Adrenal gland (tissue), 12 donors: ENCODE results near the gene ZNF831. TPM values are rescaled to one million over a fixed set of nuclear protein-coding genes. Genes with fewer than 3 reads are reported as not detected.

Source experiments
- DNase-seq, 7 donors: peaks; one replicate each; pipeline ENCODE4 v3.0.0-alpha.2; 2019 to 2020
- H3K27ac ChIP-seq, 5 donors: fragments of 200-600 bp; sonication (generic) in 4 of 5; 1 replicate in 3 of 5; 2 replicates in 2 of 5; pipeline versions ENCODE4 v1.5.1 to v1.8.0; 2016 to 2020; ENCODE audit warnings: mild to moderate bottlenecking in 1 of 5
- H3K27me3 ChIP-seq: fragments of 200-600 bp; 2 replicates; pipeline ENCODE4 v1.8.0; 2021
- H3K36me3 ChIP-seq, 2 donors: fragments of 200-600 bp; replicated peaks in 1 of 2; 1 replicate in 1 of 2; 2 replicates in 1 of 2; pipeline versions ENCODE4 v1.5.1 to v1.8.0; 2018 to 2022
- H3K4me1 ChIP-seq, 2 donors: fragments of 200-600 bp; replicated peaks in 1 of 2; 1 replicate in 1 of 2; 2 replicates in 1 of 2; pipeline versions ENCODE4 v1.5.1 to v1.8.0; 2018 to 2021
- H3K4me3 ChIP-seq, 4 donors: fragments of 200-600 bp; sonication (generic) in 3 of 4; one replicate each; pipeline ENCODE4 v1.5.1; 2016 to 2018
- H3K9me3 ChIP-seq, 3 donors: fragments of 200-600 bp; sonication (generic) in 1 of 3; replicated peaks in 1 of 3; 1 replicate in 2 of 3; 2 replicates in 1 of 3; pipeline versions ENCODE4 v1.5.1 to v1.8.0; 2016 to 2021
- POLR2A ChIP-seq, 2 donors: fragments of 450-650 bp; IDR thresholded peaks; one replicate each; pipeline ENCODE4 v1.6.1; 2017; ENCODE audit warnings: antibody characterized with exemption in 2 of 2, mild to moderate bottlenecking in 2 of 2, moderate library complexity in 1 of 2
- WGBS, 4 donors: extraction: QIAGEN DNeasy Blood & Tissue Kit in 2 of 4; methylation state at CpG; one replicate each; pipeline versions ENCODE4 v1.1.5 to v1.1.7; 2013 to 2017; 5-methylcytosine and 5-hydroxymethylcytosine counted together
- intact Hi-C, 2 donors: fragments of 100-400 bp; cut with DNase I; formaldehyde crosslinking; loops; one replicate each; pipeline versions ENCODE4 v1.14.1 to v1.15.0; 2022 to 2023
- polyA plus RNA-seq, 3 donors: library from polyadenylated mRNA; stranded (reverse); fragments of 200-250 nt in 2 of 3; fragments of 350-450 nt in 1 of 3; fragmentation: Illumina TruSeq in 1 of 3; extraction: RNeasy Lipid Tissue Mini Kit (QIAGEN cat#74804) in 1 of 3; gene quantifications; one replicate each; pipeline ENCODE4 v1.2.3, GENCODE V29; 2013 to 2014
- total RNA-seq, 9 donors: library from RNA; depleted of rRNA in 4 of 9; stranded (reverse); fragments of >200 nt in 4 of 9; fragments of 120-200 nt in 1 of 9; fragmentation: NEBNext Ultra II Directional in 1 of 9; extraction: Animal tissue kit (Norgen Biotek cat#: 25700) in 1 of 9; gene quantifications; one replicate each; pipeline versions ENCODE4 v1.1.0 to v1.2.4, GENCODE V29; 2013 to 2023
- TF ChIP-seq, protein P1 (sequence below), 6 experiments: fragments of 450-650 bp in 4 of 6; fragments of 200-600 bp in 2 of 6; sonication (generic) in 1 of 6; IDR thresholded peaks; 1 replicate in 5 of 6; 2 replicates in 1 of 6; pipeline versions ENCODE4 v1.5.1 to v1.8.0; 2016 to 2021; ENCODE audit warnings: antibody characterized with exemption in 6 of 6, mild to moderate bottlenecking in 2 of 6, moderate library complexity in 1 of 6
- donor health status: healthy with polysubstance abuse.
- donor health status: Bipolar disorder and iron deficiency.
- donor health status: DM: yes; HTN: yes; CAD: no.
- donor health status: DM: no; HTN: no; CAD: no.
- donor health status: DM: no; HTN: no; CAD: no.
- donor health status: DM: yes; HTN: yes; CAD: no.

The ZNF831 gene
- total and polyA plus RNA-seq, 12 donors, result 0.05 to 0.61 (median 0.15) TPM

DNA sequence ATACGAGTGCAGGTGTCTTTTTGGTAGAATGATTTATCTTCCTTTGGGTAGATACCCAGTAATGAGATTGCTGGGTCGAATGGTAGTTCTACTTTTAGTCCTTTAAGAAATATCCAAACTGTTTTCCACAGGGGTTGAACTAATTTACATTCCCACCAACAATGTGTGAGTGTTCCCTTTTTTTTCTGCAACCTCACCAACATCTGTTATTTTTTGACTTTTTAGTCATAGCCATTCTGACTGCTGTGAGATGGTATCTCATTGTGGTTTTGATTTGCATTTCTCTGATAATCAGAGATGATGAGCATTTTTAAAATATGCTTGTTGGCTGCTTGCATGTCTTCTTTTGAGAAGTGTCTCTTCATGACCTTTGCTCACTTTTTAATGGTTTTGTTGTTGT, 1.9 kb upstream of the ZNF831 start:
- WGBS, 4 donors, result 44 to 57% (median 47%) methylated on average over 2 of the region's 2 CpGs
- no peak for DNase-seq
- Histone ChIP-seq H3K4me3 (no peak overlapping the region), H3K27me3 (peaks cover 5% of the 10 kb centered on the region), H3K9me3 (no peaks in the 10 kb centered on the region), H3K36me3 (no peaks in the 10 kb centered on the region), H3K27ac (no peak overlapping the region), H3K4me1 (no peaks in the 10 kb centered on the region)
- intact Hi-C loops, result no loop called here
- TF ChIP-seq POLR2A (IDR thresholded peaks at IDR 0.05), result no peak

DNA sequence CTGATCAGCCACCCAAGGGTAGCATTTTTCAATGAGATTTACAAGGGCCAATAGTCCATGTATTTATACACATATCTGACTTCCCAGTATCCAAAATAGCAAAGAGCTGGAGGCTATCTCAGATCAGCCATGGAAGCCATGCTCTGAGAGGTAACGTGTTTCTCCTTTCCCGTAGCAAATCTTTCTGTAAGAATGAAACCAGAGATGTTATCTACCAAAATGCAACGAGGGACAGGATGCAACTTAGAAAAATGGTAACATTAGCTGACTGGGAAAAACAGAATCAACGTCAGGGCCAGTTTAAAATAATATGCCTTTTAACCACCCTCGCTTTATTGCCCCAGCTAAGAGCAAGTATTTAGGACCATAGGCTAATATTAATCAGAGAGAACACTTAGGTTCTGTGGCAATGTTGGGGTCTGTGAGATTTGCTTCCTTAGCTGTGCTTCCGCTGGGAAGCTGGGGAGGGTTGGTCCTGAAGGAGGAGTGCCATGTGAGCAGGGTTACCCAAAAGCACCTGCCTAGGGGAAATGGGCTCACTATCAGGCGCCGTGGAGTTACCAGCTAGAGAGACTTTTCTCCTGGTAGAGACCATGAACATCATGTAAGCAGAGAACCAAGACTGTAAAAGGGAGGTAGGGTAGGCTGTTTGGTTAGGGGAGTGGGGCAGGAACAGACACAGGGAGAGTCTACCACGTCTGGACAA, 1.2 kb downstream of the ZNF831 start:
- no peak overlapping the region for H3K4me3 ChIP-seq
- intact Hi-C loops, result no loop called here
- TF ChIP-seq, protein P1, sequence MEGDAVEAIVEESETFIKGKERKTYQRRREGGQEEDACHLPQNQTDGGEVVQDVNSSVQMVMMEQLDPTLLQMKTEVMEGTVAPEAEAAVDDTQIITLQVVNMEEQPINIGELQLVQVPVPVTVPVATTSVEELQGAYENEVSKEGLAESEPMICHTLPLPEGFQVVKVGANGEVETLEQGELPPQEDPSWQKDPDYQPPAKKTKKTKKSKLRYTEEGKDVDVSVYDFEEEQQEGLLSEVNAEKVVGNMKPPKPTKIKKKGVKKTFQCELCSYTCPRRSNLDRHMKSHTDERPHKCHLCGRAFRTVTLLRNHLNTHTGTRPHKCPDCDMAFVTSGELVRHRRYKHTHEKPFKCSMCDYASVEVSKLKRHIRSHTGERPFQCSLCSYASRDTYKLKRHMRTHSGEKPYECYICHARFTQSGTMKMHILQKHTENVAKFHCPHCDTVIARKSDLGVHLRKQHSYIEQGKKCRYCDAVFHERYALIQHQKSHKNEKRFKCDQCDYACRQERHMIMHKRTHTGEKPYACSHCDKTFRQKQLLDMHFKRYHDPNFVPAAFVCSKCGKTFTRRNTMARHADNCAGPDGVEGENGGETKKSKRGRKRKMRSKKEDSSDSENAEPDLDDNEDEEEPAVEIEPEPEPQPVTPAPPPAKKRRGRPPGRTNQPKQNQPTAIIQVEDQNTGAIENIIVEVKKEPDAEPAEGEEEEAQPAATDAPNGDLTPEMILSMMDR (IDR thresholded peaks at IDR 0.05), result no peak
- TF ChIP-seq POLR2A (IDR thresholded peaks at IDR 0.05), result no peak
- no peaks in the 10 kb centered on the region for H3K4me1 ChIP-seq
- DNase-seq, result no peak
- H3K36me3 ChIP-seq, result no peaks in the 10 kb centered on the region
- no peaks in the 10 kb centered on the region for H3K9me3 ChIP-seq
- no peak overlapping the region for H3K27ac ChIP-seq
- WGBS, 4 donors, result 60 to 69% (median 65%) methylated on average over 9 of the region's 9 CpGs
- no peaks in the 10 kb centered on the region for H3K27me3 ChIP-seq

DNA sequence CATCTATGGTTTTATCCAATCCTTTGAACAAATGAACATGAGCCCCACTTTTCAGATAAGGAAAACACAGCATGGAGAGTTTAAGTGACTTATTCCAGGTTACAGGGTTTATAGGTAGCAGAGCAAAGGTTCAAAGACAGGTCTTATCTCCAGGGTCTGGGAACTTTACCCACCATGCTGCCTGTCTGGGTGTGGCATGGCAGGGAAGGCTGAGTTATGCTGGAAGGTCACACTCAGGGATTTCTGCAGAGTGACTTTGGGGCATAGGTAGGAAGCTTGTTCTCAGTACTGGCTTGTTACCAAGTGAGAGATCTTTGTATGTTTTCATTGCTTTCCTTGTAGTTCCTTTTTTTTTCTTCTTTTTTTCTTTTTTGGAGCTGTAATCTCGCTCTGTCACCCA, 1.8 kb downstream of the ZNF831 start:
- no peak for TF ChIP-seq POLR2A (IDR thresholded peaks at IDR 0.05)
- TF ChIP-seq, protein P1 (IDR thresholded peaks at IDR 0.05), result no peak
- no peaks in the 10 kb centered on the region for H3K9me3 ChIP-seq
- H3K36me3 ChIP-seq, result no peaks in the 10 kb centered on the region
- no peak for DNase-seq
- no peaks in the 10 kb centered on the region for H3K4me1 ChIP-seq
- no peak overlapping the region for H3K4me3 ChIP-seq
- WGBS, 4 donors, result 66 to 93% (median 79%) methylated on average over 1 of the region's 1 CpG
- no peaks in the 10 kb centered on the region for H3K27me3 ChIP-seq
- H3K27ac ChIP-seq, result no peak overlapping the region
- intact Hi-C loops, result no loop called here

DNA sequence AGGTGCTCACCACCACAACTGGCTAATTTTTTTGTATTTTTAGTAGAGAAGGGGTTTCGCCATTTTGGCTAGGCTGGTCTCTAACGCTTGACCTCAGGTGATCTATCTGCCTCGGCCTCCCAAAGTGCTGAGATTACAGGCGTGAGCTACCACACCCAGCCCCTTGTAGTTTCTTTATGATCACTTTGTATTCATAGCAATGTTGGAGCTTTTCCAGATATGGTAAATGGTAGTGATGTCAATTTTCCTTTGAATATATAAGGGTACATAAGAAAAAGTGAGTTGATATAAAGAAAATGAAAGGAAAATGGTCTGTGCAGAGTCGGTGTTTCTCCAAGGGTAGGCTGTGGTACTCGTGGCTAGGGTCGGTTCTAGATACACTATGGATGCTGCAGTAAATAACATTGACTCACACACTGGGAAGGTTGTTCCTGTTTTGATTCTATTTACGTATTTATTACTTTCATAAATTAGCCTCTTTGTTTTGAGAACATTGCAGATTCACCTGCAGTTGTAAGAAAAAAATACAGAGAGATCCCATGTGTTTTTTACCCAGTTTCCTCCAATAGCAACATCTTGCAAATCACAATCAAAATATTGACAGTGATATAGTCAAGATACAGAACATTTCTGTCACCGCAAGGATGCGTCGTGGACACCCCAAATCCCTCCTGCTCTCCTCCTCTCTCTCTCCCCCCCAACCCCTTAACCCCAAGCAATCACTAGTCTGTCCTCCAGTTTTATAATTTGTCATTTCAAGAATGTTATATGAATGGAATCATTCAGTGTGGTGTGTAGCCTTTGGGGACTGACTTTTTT, 2.5 kb downstream of the ZNF831 start:
- H3K36me3 ChIP-seq, result no peaks in the 10 kb centered on the region
- H3K27ac ChIP-seq, result no peak overlapping the region
- 72 to 83% (median 76%) methylated on average over 11 of the region's 11 CpGs for WGBS, 4 donors
- H3K4me3 ChIP-seq, result no peak overlapping the region
- peaks cover 4% of the 10 kb centered on the region for H3K27me3 ChIP-seq
- H3K9me3 ChIP-seq, result no peaks in the 10 kb centered on the region
- no peak for TF ChIP-seq POLR2A (IDR thresholded peaks at IDR 0.05)
- no peaks in the 10 kb centered on the region for H3K4me1 ChIP-seq
- DNase-seq, result no peak
- intact Hi-C loops, result no loop called here

DNA sequence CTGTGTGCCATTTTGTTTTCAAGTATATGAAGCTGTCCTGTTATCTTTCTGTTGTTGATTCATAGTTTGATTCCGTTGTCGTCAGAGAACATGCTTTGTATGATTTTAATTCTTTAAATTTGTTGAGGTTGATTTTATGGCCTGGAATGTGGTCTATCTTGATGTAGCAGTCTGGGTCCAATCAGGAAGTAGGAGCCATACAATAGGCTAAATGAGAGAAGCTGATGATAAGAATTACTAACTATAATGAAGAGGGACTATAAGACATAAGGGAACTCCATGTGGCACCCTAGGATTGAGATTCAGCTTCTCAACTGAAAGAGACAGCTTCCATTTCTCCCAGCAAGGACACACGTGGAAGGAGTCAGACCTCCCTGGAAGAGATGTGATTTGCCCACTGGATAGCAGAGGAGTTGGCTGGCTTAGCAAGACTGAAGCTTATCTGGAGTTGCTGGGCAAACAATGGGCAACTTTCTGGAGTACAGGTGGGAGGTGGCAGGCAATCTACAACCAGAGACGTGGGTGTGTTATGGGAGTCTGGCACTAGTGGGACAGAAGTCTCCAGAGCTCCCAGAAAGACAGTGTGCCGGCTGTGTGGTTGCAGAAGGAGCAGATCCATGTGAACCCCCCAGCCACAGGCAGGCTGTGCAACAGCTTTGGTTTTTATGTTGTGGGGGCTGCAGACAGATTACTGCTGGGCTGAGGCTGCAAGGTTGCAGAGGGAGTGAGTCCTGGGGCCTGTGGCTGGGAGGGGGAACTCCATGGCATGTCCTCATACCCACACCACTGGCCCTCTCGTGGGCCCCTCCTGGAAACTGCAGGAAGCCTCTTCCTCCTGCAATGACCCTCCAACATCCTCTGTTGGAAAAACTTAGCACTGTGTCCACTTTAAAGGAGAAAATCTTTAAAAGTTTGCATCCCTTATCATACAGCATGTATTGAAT, 7.1 kb downstream of the ZNF831 start:
- peaks cover 6% of the 10 kb centered on the region for H3K27me3 ChIP-seq
- intact Hi-C loops, result no loop called here
- no peaks in the 10 kb centered on the region for H3K36me3 ChIP-seq
- DNase-seq, result no peak
- H3K4me1 ChIP-seq, result no peaks in the 10 kb centered on the region
- TF ChIP-seq POLR2A (IDR thresholded peaks at IDR 0.05), result no peak
- TF ChIP-seq, protein P1 (IDR thresholded peaks at IDR 0.05), result no peak
- 66 to 70% (median 67%) methylated on average over 5 to 6 of the region's 6 CpGs for WGBS, 4 donors
- no peaks in the 10 kb centered on the region for H3K9me3 ChIP-seq
- no peak overlapping the region for H3K27ac ChIP-seq
- H3K4me3 ChIP-seq, result no peak overlapping the region
